GM12878 (cell line): ENCODE data around the gene HNRNPA1.
A peak's percentile ranks its signal among the peaks of the same experiment; 100 is the strongest.

Experiments used
- BACH1 ChIP-seq: fragments of 450-650 bp; IDR thresholded peaks from 2 replicates; pipeline ENCODE4 v1.6.1; 2017; ENCODE audit warnings: mild to moderate bottlenecking, borderline replicate concordance
- BCL11A ChIP-seq: IDR thresholded peaks from 2 replicates; pipeline ENCODE4 v1.6.1; 2011; ENCODE audit warnings: low read depth, low read length
- BRCA1 ChIP-seq: IDR thresholded peaks from 2 replicates; pipeline ENCODE4 v1.6.1; 2011; ENCODE audit warnings: low read depth, low read length, improper control_type of control experiment
- CTCF ChIP-seq, 3 experiments: IDR thresholded peaks in 2 of 3; conservative IDR thresholded peaks in 1 of 3; 2 replicates each; pipeline ENCODE4 v1.5.1; 2011; ENCODE audit warnings: low read depth in 3 of 3, low read length in 3 of 3, mild to moderate bottlenecking in 3 of 3, control low read depth in 2 of 3, moderate library complexity in 2 of 3, inconsistent platforms in 1 of 3, mixed read lengths in 1 of 3; ENCODE audit not compliant: control insufficient read depth in 2 of 3, insufficient read depth in 1 of 3; ENCODE audit errors: extremely low read depth in 1 of 3
- EGR1 ChIP-seq, 2 experiments: IDR thresholded peaks; 1 replicate in 1 of 2; 2 replicates in 1 of 2; pipeline ENCODE4 v1.6.1; 2011 to 2012; ENCODE audit warnings: low read depth in 2 of 2, low read length in 2 of 2, borderline replicate concordance in 1 of 2, mild to moderate bottlenecking in 1 of 2, moderate library complexity in 1 of 2
- ESRRA ChIP-seq: IDR thresholded peaks from 2 replicates; pipeline ENCODE4 v1.6.1; 2012; ENCODE audit warnings: mild to moderate bottlenecking, low read length, improper control_type of control experiment
- HCFC1 ChIP-seq: fragments of 150-350 bp; IDR thresholded peaks from 2 replicates; pipeline ENCODE4 v1.6.1; 2014; ENCODE audit warnings: low read length
- HDGF ChIP-seq: fragments of 450-650 bp; IDR thresholded peaks from 2 replicates; pipeline ENCODE4 v1.6.1; 2016; ENCODE audit warnings: antibody characterized with exemption
- POLR2A ChIP-seq: IDR thresholded peaks from 2 replicates; pipeline ENCODE4 v1.6.1; 2011; ENCODE audit warnings: low read depth, mild to moderate bottlenecking, low read length
- POLR2AphosphoS2 ChIP-seq: IDR thresholded peaks from 2 replicates; pipeline ENCODE4 v1.6.1; 2011; ENCODE audit warnings: low read depth, mild to moderate bottlenecking, low read length, improper control_type of control experiment, moderate library complexity
- POLR2AphosphoS5 ChIP-seq: IDR thresholded peaks from 2 replicates; pipeline ENCODE4 v1.6.1; 2011; ENCODE audit warnings: mild to moderate bottlenecking, low read length, inconsistent platforms
- SIN3A ChIP-seq: IDR thresholded peaks from 2 replicates; pipeline ENCODE4 v1.6.1; 2012; ENCODE audit warnings: low read depth, low read length, improper control_type of control experiment
- TF ChIP-seq, protein P1 (sequence below): IDR thresholded peaks from 2 replicates; pipeline ENCODE4 v1.6.1; 2012; ENCODE audit warnings: low read depth, low read length, improper control_type of control experiment

DNA sequence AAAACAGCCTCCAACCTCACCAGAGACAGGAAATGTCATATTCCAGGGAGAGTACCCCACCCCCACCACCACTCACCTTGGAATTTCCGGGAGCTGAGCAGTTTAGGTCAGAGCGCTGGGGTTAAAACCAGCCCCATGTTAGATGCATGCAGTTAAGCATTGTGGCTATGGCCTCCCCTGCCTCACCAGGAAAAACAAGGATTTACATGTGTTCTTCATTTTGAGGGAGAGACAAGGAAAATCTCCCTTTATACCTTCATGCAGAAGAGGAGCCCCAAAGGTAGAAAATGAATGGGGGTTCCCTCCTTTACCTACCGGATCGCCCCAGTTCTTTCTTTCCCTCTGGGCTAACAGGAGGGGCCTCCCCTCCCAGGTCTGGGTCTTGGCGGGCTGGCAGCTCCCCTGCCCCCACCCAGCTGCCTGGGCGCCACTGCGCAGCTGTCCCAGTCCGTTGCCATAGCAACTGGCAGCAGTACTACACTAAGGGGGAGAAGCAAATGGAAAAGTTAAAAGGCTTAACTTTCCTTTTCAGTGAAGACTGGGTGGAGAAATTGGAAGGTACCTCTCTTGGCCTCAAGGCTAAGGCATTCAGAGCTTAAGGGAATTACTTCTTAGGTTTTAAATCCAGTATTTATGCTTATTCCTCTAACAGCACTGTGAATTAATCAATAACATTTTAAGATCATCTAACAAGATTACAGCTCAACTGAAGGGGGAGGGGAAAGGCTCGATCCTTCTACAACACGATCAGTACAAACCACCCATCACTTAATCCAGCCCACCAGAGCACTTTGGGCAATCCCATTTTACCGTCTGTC lies 21.1 kb upstream of the HNRNPA1 start:
- TF ChIP-seq ESRRA (no peak), HCFC1 (no peak), CTCF (IDR thresholded peaks at IDR 0.05 in 2 of 3, conservative IDR thresholded peaks at IDR 0.05 in 1 of 3; ENCODE audit: control insufficient read depth in 2 of 3, extremely low read depth in 1 of 3, insufficient read depth in 1 of 3, low read depth in 3 of 3, low read length in 3 of 3) (no peak), EGR1 (IDR thresholded peaks at IDR 0.05; ENCODE audit: borderline replicate concordance in 1 of 2, low read depth in 2 of 2, low read length in 2 of 2) (no peak), HDGF (no peak), BCL11A (no peak), POLR2AphosphoS5 (no peak), BACH1 (no peak), POLR2A (no peak), BRCA1 (no peak), POLR2AphosphoS2 (no peak), SIN3A (peak; percentile 84; the same call in 1 of the 2 replicates)
- TF ChIP-seq, protein P1, sequence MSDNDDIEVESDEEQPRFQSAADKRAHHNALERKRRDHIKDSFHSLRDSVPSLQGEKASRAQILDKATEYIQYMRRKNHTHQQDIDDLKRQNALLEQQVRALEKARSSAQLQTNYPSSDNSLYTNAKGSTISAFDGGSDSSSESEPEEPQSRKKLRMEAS: peak; percentile 43; the same call in 1 of the 2 replicates
